ENCODE results near the gene CATSPER1. TPM values are rescaled to one million over a fixed set of nuclear protein-coding genes. Genes with fewer than 3 reads are reported as not detected.

Gene CATSPER1
- total RNA-seq, result not detected in 2 replicates
- not detected in 2 replicates for polyA plus RNA-seq

GRCh38 chr11:66026017-66026529, at the start of gene CATSPER1:
Gene CATSPER1, minus strand, starts transcription at chr11:66026479. Its CDS starts 100 bp downstream, at chr11:66026379.
- H3K9me3 ChIP-seq (ENCODE audit: low read depth), result no peaks in the 10 kb centered on the region
- H3K36me3 ChIP-seq, result no peaks in the 10 kb centered on the region
- TF ChIP-seq CTCF (IDR thresholded peaks at IDR 0.05; ENCODE audit: low read depth, low read length), result no peak
- H3K4me3 ChIP-seq, result no peak within 1 kb of the TSS
- H3K27ac ChIP-seq, result no peak within 1 kb of the TSS
- H3K4me1 ChIP-seq (ENCODE audit: low read depth), result no peaks in the 10 kb centered on the region
- peaks cover 12% of the 10 kb centered on the region for H3K27me3 ChIP-seq
- DNase-seq (ENCODE audit: low read depth in 1 of 2, low spot score in 1 of 2), result no peak

GRCh38 chr11:66075273-66075672, 49.0 kb upstream of the CATSPER1 start:
- Histone ChIP-seq H3K27ac (no peak overlapping the region), H3K27me3 (no peaks in the 10 kb centered on the region), H3K4me3 (no peak overlapping the region), H3K36me3 (no peaks in the 10 kb centered on the region), H3K4me1 (ENCODE audit: low read depth) (peaks cover 9% of the 10 kb centered on the region), H3K9me3 (ENCODE audit: low read depth) (no peaks in the 10 kb centered on the region)
- TF ChIP-seq CTCF (IDR thresholded peaks at IDR 0.05; ENCODE audit: low read depth, low read length), result no peak
- DNase-seq (ENCODE audit: low read depth in 1 of 2, low spot score in 1 of 2), result no peak

GRCh38 chr11:66073669-66074068, 47.4 kb upstream of the CATSPER1 start:
- Histone ChIP-seq H3K4me3 (no peak overlapping the region), H3K27me3 (no peaks in the 10 kb centered on the region), H3K27ac (no peak overlapping the region), H3K9me3 (ENCODE audit: low read depth) (no peaks in the 10 kb centered on the region), H3K36me3 (no peaks in the 10 kb centered on the region), H3K4me1 (ENCODE audit: low read depth) (peaks cover 21% of the 10 kb centered on the region)
- DNase-seq (ENCODE audit: low read depth in 1 of 2, low spot score in 1 of 2), result no peak
- TF ChIP-seq CTCF (IDR thresholded peaks at IDR 0.05; ENCODE audit: low read depth, low read length), result no peak

- Histone ChIP-seq H3K27me3 (no peaks in the 10 kb centered on the region), H3K4me1 (ENCODE audit: low read depth) (peaks cover 24% of the 10 kb centered on the region), H3K4me3 (no peak overlapping the region), H3K27ac (no peak overlapping the region), H3K9me3 (ENCODE audit: low read depth) (no peaks in the 10 kb centered on the region), H3K36me3 (peaks cover 4% of the 10 kb centered on the region)
- no peak for DNase-seq (ENCODE audit: low read depth in 1 of 2, low spot score in 1 of 2)
- TF ChIP-seq CTCF (IDR thresholded peaks at IDR 0.05; ENCODE audit: low read depth, low read length), result no peak
Measured at GRCh38 chr11:66072518-66072917, 46.2 kb upstream of the CATSPER1 start.

GRCh38 chr11:66072081-66072480, 45.8 kb upstream of the CATSPER1 start:
- TF ChIP-seq CTCF (IDR thresholded peaks at IDR 0.05; ENCODE audit: low read depth, low read length), result no peak
- no peak overlapping the region for H3K4me3 ChIP-seq
- DNase-seq (ENCODE audit: low read depth in 1 of 2, low spot score in 1 of 2), result no peak
- peaks cover 24% of the 10 kb centered on the region for H3K4me1 ChIP-seq (ENCODE audit: low read depth)
- peaks cover 8% of the 10 kb centered on the region for H3K36me3 ChIP-seq
- H3K9me3 ChIP-seq (ENCODE audit: low read depth), result no peaks in the 10 kb centered on the region
- no peak overlapping the region for H3K27ac ChIP-seq
- H3K27me3 ChIP-seq, result no peaks in the 10 kb centered on the region
